ENCODE measurements around the gene PPP1R18.
"Not testable (repeated sequence)": the region's sequence is repeated elsewhere in the genome, so short reads cannot be mapped to it uniquely, and the experiment has no call there.

The PPP1R18 gene

DNA sequence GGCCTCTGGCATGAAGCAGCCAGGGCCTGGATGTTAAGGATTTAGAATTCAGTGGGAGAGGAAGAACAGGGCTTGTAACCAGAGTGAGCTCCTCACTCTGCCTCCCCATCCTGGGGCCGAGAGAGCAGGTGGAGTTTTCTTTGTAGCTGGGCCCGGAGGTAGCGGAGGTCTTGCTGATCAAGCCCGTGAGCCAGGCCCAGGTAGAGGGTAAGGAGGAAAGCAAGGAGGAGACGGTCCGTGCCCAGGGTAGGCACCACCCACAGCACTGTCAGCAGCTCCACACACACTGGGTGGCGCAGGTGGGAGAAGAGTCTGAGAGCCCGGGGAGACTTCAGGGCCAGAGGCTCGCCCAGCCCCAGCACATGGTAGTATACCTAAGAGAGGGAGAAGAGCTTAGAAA is 2.1 kb upstream of the PPP1R18 start:
- no peak for DNase-seq

DNA sequence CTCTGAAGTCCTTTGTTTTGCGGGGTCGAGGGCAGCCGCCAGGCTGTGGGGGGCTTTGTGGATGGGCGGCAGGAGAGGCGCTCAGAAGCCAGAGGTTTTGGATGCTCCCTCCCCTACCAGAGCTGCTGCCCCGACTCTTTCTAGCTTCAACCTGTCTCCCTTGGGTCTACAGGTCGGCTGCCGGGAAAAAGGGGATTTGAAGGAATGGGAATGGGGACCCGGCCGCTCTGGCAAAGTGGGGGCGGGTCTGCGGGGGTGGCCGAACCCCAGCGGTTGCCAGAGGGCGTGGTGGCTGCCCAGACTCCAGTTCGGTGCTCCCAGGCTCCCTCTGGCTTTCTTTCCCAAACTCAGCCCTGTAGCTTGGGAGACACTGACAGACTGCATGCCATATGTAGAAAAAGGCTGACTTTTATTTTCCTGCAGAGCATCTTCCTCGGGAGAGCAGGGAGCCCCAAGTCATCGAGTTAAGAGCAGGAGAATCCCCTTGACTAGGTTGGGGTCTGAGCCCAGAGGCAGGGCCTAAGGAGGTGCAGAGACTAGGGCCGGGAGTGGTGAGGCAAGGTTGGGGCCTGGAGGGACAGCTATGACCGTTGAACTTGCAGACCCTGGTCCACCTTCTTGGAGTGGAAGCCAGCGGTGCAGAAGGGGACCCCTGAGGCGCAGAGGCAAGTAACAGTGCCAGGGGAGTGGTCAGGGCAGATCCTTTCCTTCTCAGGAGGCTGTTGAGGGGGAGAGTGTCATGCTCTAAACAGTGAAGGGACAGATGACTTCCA is 1.4 kb upstream of the PPP1R18 start:
- DNase-seq = no peak

DNA sequence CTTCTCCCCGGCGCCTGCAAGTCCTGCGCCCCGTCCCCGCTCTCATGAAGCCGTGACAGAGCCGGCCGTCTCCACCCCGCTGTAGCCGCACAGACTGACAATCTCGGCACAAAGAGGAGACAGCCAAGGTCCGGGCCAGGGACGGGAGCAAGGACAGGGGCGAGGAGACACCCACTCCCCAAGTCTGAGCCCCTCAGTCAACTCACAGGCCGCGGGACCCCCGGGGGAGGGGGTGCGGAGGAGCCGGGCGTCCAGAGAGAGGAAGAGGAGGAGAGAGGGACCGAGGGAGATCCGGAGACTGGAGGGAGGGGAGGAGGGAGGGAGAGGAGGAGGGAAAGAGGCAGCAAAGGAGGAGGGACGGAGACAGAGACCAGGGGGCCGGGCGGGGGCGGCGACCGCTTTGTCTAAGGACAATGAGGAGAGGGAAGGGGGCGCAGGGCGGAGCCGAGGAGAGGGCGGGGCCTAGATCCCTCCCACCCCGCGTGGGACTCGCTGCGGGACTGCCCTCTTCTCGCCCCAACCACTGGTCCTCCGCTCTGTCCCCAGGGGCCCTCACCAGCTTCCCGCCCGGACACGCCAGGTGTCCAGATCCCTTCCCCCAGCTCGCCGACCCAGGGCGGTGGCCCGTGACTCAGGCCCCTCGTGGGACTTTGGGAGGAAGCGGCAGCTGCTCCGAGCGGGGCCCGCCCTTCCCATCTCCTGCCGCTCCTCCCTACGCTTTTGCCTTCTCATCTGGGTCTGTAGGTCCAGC is 638 bp upstream of the PPP1R18 start:
- peak; percentile 72 for DNase-seq

DNA sequence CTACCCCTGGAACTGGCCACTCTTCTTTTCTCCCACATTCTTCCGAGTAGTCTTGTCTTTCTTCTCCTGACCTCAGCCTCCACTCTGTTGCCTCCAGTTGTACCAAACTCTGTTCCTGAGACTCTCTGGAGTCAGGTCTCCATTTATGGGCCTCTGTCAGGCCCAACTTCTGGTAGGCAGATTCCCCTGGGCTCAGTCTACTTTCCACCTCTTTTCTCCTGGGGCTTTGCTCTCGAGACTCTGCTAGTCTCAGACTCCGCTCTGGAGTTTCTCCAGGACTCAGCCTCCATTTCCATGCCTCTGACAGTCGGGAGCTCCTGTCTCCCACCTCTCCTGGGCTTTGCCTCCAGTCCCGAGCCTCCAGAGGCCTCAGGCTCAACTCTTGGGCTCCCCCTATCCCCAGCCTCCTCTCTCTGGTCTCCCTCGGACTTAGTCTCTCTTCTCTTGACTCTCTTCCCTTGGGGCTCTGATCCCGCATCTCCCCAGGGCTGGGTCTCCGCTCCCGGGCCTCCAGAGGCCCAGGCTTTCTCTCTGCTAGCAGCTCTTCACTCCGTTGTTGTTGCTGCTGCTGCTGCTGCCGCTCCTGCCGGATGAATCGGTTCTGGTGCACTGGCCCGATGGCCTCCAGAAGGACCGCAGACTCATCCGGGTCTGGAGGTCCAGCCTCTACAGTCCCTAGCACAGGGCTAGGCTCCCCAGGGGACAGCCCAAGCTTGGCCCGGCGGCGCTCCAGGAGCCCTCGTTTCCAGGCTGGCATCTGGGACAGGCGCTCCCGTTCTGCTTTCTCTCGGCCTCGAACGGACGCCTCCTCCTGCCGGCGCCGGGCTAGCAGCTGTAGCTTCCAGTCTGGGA is 1.1 kb downstream of the PPP1R18 start:
- DNase-seq = no peak

DNA sequence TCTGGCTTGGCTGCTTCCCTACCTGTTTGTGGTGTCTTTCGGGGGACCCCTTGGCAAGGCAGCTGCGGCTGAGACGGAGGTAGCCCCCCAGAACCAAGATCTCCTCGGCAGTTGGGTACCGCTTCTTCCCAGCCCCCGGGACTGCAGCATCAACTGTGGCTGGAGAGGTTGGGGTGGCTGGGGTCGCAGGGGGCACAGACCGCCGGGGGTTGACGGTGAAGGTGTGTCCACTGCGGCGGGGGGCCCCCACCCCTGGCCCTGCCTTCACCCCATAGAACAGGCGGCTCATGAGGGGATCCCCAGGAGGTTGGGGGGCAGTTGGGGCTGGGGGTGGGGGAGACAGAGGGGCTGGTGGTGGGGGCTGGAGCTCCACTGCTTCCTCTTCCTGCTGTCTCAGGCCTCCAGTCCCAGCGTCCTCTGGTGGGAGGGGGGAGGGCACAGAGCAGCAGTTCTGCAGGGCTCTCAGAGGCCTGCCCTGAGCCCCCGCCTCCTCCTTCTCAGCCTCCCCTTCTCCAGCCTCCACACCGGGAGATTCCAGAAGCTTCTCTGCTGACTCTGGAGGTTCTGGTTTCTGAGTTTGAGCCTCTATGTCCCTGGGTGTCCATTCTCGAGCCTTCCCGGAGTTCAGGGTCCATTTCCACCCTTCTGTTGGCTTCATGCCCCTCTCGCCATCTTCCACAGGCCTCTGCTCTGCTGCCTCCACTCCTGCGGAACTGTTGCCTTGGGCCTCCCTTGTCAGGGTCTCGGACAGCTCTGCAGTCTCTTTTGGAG is 1.9 kb downstream of the PPP1R18 start:
- no peak for DNase-seq

DNA sequence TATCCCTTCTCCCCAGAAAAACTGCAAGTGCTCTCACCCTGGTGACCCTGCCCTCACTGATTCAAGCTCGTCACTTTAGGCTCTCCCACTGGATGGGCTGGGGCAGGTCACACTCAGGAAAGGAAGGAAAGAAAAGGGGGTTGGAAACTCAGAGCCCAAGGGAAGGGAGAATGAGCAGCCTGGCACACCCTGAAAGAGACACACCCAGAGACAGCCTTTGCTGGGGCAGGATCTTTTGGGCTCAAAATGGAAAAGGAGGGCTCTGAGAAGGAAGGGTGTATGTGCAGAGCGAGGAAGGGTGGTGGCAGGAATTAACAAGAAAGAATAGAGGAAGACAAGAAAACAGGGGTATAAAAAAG is 2.5 kb downstream of the PPP1R18 start:
- no peak for DNase-seq

DNA sequence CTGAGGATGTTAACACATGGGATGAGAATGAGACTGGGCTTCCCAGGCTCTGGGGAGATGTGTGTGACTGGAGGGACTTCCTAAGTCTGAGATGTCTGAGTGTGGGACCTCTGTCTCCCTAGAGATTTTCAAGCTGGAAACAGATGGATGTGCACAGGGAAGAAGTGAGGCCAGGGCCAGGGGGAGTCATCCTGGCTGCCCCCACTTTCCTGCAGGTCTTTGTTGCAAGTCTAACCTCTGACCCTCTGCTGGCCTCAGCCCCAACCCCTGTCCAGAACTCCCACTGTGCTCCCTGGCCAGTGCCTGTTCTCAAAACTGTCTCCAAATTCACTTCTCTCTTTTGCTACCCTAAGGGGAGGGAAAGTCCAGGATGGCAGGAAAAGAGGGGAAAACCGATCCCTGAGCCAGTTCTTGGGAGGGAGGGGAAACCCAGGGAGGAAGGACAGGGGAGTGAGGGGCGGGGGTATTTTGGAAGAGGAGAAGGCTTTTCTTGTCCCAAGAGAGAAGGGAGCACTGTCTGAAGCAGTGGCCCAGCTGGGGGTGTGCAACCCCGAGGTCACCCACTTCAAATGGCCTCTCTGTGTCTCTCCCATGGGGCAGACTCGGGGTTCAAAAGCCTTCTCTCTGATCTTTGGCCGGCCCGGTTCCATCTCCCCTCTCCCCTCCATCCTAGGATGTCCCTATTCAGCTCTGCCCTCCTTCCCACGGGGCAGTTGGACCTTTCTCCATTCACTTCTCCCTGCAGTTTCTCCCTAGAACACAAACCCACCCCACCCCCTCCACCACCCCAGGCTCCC is 3.1 kb downstream of the PPP1R18 start:
- no peak for DNase-seq

DNA sequence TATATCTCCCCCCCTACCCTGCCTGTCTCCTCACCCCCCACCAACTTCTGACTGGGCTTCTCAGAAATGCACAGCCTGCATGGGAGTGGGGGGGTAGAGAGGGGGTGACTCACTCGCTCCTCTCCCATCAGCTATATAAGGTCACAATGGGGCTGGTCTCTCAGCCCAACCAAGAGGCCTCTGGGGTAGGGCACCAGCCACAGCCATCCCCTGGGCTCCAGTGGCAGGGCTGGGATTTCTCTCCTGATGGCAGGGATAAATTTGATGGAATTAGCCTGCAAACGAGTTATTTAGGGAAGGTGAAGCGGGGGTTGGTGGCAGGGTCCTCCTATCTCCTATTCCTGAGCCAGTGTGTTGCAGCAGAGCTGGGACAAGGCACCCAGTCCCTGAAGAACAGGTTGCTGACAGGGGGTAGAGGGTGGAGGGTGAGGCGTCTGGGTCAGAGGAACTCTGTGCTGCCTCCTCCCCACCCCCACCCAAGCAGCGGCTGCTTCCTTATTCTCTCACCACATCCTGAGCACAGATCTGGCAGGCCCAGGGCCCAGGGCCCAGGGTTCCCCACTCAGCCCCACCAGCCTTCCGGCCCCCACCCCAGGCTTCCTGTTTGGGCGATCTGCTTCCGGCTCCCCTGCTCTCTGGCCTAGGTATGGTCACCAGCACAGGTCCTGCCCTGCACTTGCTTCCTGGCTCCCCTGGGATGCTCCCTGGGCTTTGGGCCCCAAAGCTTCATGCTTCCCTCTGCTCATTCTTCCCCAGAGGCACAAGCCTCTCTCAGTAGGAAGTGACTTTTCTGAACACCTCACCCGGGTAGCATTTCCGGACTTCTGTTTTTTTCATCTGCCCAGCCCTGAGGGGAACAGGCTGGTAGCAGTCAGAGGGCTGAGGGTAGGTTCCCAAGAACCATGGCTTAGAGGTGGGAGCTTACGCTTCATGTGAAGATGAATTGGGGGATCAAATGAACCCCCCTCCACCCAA is 4.0 kb downstream of the PPP1R18 start:
- DNase-seq = no peak

DNA sequence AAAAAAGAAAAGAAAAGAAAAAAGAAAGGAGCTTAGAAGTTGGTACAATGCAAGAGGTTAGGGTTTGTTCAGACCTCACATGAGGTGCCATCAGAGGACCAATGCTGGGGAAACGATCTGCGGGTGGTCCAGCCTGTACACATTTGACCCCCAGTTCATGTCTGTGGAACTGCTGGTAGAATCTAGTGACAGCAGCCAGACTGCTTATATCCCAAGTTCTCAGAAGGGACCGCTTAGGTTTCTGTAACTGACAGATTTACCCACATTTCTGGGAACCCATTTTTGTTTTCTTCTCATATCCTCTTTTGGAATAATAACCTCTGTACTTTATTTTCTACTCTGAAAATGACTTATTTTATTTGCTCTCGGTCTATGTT is 4.7 kb downstream of the PPP1R18 start:
- no peak for DNase-seq

DNA sequence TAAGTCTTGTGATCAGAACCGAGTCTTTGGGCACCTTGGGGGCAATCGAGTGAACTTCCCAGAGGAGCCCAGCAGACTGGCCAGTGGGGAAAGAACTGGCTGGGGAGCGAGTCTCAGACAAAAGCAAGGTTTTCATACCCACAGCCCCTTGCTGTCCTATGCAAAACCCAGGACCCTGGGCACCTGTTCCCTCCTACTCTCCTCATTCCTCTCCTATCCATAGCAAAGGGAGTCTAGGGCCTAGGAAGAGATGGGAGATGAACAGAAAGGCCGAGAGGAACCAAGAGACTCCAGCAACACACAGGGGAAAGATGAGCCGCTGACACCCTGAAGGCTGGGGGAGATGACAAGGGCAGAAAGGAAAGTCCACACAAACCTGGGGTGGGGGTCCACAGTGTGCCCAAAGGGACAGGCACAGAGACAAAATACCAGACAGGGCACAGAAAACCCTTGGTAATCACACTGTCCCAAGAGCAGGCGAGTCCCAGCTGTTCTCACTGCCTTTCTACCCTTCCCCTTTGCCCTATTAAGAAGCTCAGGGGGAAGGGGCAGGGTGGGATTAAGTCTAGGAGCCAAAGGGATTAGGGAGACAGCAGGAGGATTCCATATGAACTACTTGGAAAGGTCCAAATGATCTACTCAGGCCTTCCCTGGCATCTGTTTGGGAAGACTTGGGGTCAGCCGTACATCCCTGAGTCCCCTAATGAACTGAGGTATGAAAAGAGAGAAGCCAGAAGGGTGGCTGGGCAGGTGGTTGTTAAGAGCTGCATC is 6.5 kb downstream of the PPP1R18 start:
- no peak for DNase-seq

DNA sequence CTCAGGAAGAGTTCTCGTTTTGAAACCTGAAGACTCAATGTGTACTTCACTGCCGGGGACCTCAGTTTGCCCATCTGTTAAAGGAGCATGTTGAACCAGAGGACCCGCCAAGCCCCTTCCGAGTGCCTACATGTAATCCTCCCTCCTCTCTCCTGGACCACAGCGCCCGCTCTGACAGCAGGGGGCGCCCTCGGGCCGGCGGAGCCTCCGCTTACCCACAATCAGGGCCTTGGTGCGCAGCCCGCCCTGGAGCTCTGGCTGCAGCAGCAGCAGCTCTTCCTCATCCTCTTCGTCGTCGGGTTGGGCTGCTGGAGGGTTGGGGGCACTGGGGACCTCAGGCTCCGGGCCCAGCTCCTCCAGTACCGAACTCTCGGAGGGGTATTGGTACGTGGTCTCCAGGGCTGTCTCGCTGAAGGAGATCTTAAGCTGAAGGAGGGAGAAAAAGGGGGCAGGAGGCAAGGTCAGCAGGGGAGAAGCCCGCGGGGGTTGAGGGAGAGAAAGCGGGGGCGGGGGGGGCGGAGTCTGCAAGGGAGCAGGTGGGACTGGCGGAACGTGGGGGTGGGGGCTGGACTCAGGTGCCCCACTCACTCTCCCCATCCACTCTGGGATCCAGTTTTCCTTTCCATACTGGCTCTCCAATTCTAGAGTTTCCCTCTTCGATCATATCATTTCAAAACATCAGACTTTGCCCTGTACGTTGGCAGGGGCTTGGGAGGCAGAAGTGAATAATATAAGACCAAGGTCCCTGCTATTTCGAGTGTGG is 7.3 kb downstream of the PPP1R18 start:
- DNase-seq = peak; percentile 45

DNA sequence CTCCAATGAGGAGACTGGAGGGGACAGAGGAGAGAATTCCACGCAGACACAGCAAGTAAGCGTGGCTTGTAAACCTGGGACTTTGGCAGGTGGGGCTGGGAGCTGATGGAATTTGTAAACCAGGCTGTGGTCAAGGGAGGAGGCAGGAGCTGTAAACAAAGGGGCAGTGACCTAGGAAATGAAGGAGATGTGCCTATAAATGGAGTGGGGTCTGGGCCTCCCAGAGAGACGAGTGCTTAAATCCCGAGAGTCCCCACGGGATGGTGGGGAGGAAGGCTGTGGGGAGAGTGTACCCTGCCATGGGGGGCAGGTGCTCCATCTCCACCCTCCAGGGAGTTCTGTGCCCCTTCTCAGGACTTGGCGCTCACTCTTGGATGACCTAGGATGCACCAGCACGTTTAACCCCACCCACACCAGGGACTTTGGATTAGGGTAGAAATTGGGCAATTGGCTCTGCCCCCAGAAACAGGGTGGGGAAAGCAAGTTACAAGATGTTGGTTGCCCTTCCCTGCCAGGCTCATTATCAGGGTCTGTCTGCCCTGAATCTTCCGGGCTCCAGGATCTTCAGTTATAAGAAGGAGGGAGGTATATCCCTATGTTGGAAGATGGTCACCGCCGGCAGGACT is 9.7 kb downstream of the PPP1R18 start:
- no peak for DNase-seq

DNA sequence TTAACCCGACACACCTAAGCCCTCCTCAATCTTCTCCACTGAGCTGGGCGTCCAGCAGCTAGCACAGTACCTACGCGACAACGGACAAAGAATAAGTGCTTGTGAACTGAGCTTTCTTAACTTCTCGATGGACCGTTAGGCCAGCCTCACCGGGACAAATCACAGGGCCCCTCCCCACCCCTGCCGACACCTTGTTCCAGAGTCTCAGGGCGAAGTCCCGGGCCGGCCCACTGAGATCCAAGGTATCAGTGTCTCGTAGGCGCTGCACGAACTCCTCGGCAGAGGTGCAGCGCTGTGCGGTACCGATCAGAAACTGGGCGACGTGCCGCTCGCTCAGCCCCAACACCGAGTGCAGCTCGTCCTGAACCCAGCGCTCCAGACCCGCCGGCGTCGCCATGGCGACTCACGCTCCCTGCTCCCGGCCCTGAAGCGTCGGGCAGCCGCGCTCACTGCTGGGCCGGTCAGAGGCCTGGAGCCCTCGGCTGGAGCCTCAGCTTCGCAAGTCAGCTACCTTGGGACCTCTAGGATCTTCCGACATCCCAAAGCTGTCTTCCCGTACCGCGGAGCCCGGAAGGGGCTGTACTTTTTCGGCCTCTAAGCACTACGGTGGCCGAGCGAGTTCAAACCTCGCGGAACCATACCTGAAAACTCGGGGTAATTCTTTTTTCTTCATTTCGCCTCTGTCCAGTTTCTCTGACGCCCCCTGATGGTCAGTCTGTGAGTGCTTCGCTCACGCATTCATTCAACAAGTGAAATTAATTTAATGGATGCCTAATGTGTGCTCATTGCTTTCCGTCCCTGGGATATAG is 13.8 kb downstream of the PPP1R18 start, which contains the start of gene DHX16:
TSS of gene DHX16 (minus strand) at position 562 of the 809 bp plus-strand sequence. CDS start at position 397, 165 bp downstream.
- DNase-seq = peak; percentile 93

DNA sequence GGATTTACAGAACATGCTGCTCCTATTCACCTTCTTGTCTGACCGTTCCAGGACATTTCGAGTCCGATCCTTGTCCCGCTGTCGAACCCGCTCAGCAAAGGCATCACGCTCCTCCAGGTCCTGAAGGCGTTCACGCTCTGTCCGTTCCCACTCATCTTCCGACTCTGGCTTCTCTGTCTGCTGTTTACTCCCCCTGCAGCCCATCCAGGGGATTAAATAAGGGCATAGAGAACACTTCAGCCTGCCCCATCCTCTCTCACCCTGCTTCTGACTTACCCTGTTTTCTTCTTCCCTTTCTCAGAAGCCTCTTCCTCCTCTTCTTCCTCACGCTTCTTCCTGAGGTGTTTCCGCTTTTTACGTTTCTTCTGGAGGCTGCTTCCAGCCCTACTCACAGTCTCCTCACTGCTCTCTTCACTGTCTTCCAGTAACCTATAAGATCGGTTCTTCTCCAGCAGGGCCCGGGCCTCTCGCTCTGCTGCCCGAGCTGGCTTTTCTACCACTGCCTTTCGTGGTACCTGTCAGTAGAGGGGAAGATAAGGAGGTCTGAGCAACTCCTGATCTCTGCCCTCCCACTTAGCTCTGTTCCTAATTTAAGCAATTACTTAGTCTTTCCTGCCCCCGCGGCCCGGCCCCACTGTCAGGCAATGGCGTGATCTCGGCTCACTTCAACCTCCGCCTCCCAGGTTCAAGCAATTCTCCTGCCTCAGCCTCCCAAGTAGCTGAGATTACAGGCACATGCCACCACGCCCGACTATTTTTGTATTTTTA is 15.5 kb downstream of the PPP1R18 start:
- DNase-seq = no peak

DNA sequence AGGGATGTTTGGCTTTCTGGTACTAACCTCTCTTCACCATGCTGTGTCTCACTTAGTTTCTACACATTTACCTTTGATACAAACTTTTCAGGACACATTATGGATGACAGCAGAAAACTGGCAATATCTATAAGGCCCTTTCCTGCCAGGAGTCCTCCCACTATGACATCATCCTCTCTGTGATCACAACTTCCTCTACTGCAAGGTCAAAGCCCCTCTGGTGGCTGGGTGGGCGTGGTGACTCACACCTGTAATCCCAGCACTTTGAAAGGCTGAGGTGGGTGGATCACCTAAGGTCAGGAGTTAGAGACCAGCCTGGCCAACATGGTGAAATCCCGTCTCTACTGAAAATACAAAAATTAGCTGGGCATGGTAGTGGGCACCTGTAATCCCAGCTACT is 20.1 kb downstream of the PPP1R18 start:
- DNase-seq = not testable (repeated sequence)

DNA sequence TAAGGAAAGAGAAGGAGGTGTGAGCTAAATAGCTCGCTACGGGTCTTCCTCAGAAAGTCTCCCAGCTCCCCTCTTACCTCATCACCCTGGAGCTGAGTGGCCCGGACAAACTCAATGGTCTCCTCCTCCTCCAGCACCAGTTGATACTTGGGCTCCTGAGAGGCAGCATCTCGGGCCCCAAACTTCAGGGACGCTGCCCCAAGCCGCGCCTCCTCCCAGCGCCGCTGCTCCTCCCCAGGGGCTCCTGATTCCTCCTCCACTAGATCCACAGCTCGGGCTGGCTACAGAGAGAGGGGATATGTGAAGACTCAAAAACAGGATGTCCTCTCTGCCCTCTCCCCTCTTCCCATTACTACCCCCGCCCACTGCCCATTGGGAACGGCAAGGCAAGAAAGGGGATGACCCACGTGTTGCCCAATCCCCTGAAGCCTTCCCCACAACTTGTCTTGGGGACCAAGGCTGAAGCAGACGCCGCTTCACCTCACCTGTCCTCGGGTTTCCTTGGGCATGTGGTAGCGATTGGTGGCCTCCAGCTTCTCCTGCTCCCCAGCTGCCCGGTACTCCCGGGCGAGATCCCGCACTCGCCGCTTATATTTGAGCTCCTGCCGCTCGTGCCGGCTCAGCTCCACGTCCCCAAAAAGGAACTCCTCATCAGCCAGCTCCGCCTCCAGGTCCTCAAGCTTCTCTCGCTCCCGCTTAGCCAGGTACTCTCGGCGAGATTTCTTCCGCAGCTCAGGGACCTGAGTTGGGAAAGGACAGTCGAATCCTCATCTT is 21.3 kb downstream of the PPP1R18 start:
- DNase-seq = no peak

Measured in NCI-H526 treated with DMSO at 0.1 percent for 48 hours (cell line).